Cerebellar cortex (tissue), 1 donor: ENCODE measurements around the gene KCND2.
"Not testable (repeated sequence)": the region's sequence is repeated elsewhere in the genome, so short reads cannot be mapped to it uniquely, and the experiment has no call there.

ENCODE experiments used
- DNase-seq: peaks from one replicate; pipeline ENCODE4 v3.0.0-alpha.2; 2015; ENCODE audit warnings: low spot score

Gene KCND2

DNA sequence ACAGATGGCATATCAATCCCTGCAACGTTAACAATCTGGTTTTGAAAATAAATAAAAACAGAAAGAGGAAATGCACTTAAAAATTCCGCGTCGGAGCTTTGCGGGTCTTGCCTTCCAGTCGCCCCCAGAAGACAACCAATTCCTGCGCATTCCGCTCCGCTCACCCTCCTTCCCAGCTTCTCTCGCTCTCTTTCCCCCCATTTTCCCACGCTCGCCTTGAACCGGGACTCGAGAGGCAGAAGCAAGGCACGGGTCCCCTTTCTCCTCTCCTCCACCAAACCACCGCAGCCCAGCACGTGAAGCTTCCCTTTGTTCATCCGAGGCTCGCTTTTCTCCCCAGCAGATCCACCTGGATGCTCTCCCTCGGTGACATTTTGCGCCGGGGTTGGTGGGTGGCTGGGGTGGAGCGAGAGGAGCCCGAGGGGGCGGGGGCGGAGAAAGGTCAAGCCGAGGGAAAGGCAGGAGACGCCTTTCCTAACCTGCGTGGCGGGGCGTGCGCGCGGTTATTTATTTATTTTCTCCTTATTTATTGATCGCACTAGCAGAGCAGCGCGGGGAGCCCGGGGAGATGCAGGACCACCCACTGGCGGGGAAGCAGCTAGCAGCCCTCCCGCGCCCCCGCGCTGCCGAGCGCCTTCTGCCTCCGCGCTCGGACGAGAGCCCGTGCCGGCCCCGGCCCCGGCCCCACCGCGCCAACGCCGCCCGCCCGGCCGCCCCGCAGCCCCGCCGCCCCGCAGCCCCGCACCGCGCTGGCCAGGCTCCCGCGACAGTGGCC lies at the start of gene KCND2:
Gene KCND2, plus strand, starts transcription at position 475 of the 775 bp plus-strand sequence.
- peak; percentile 57 for DNase-seq

DNA sequence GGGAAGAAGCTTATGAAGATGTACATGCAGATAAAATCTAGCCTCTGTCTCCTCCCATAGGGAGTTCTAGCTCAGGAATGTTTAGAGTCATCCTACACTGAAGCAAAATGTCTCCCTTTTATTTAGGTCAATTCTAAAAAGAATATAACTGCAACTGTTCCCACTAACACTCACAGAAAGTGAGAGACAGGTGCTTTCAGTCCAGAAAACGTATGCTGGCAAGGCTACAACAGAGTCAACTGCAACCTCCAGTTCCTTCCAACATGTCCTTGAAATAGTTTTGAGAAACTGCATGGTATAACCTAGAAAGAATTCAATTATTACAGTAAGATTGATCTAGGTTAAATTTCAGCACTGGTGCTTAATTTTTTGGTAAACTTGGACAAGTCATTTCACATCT lies 46.8 kb upstream of the KCND2 start:
- no peak for DNase-seq

DNA sequence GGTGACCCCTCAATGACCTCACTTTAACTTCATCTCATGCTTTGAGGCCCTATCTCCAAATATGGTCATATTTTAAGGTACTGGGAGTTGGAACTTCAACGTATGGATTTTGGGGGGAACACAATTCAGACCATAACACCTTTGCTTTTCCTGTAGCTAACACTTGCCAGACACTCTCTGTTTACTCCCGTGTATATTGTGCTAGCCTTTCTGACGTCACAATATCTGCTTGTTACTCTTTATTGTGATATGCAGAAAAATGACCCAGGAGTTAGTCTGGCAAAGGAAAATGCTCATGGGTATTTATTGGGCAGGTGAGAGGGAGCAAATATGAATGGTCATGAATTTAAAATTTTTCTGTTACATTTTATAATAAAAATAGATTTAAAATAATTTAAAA lies 45.7 kb upstream of the KCND2 start:
- DNase-seq, result no peak

DNA sequence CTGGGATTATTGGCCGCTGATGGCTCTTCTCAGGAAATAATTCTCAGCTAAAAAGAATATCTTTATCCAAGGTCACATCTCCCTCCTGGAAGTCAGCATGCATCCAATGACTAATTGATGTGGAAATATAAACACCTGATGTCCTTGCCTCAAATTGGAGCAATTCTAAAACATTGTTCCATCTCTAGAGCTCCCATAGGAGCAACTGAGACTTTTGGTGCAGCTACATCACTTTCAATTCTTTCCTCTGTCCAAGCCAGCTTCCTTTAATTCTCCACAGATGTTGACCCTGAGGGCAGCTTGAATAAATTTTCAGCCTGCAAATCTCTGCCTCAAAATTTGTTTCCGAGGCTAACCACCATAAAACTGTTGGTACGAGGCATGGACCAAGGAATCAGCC lies 43.9 kb upstream of the KCND2 start:
- DNase-seq, result no peak

DNA sequence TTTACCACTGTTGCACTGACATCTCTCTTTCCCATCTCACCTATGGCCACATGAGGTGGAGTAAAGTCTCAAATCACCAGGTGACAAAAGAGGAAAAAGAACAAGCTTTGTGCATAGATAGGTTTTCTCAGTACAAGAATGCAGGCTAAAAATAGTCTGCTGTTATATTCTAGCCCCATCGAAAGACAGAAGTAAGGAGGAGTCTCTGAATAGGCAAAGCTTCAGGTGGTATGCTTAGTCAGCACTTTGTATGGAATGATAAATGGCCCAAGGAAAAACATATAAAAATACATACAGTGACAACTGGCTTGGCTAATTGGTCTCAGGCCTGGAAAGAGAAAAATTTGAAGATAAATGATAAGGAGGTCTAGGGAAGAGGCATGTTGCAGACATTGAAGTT lies 39.6 kb upstream of the KCND2 start:
- DNase-seq, result no peak

DNA sequence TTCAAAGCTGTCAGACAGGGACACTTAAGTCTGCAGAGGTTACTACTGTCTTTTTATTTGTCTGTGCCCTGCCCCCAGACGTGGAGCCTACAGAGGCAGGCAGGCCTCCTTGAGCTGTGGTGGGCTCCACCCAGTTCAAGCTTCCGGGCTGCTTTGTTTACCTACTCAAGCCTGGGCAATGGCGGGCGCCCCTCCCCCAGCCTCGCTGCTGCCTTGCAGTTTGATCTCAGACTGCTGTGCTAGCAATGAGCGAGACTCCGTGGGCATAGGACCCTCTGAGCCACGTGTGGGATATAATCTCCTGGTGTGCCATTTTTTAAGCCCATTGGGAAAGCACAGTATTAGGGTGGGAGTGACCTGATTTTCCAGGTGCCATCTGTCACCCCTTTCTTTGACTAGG lies 32.6 kb upstream of the KCND2 start:
- not testable (repeated sequence) for DNase-seq

DNA sequence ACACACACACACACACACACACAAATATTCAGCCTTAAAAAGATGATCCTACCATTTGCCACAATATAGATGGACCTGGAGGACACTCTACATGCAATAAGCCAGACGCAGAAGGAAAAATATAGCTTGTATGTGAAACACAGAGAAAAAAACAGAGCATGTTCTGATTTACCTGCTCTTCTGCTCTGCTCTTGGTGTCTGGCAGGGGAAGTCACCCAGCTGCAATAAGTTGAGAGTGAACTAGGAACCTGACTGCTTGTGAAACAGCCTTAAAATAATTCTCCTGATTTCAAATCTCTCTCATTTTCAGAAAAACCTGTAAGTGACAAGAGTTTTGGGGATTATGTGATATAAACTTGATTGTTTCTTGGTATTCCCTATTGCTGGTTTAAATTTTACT lies 31.0 kb upstream of the KCND2 start:
- no peak for DNase-seq

DNA sequence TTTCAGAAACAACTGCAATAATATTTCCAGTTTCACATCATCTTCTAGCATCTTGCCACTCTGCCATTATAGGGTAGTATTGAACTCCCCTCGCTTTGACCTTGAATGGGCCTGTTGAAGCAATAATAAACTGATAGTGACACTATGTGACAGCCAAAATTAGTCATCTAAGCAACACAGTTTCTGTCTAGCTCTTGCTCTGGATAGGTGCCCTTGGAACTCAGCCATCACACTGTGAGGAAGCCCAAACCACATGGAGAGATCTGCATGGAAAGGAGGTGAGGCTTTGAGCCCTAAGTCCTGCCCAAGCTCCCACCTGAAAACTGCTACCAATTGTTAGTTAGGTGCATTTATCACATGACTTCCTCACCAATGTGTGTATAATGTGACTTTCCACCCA lies 18.1 kb upstream of the KCND2 start:
- peak; percentile 42 for DNase-seq

DNA sequence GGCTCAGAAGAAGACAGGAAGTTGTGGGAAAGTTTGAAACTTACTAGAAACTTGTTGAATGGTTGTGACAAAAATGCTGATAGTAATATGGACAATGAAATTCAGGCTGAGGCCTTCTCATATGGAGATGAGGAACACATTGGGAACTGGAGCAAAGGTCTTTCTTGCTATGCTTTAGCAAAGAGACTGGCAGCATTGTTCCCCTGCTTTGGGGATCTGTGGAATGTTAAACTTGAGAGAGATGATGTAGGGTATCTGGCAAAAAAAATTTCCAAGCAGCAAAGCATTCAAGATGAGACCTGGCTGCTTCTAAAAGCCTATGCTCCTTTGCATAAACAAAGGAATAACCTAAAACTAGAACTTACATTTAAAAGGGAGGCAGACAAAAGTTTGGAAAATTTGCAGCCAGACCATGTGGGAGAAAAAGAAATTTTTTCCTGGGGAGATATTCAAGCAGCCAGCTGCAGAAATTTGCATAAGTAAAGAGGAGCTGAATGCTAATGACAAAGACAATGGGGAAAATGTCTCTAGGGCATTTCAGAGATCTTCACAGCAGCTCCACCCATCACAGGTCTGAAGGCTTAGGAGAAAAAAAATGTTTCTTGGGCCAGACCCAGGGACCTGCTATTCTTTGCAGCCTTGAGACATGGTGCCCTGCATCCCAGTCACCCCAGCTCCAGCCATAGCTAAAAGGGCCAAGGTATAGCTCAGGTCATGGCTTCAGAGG lies 16.5 kb upstream of the KCND2 start:
- no peak for DNase-seq

DNA sequence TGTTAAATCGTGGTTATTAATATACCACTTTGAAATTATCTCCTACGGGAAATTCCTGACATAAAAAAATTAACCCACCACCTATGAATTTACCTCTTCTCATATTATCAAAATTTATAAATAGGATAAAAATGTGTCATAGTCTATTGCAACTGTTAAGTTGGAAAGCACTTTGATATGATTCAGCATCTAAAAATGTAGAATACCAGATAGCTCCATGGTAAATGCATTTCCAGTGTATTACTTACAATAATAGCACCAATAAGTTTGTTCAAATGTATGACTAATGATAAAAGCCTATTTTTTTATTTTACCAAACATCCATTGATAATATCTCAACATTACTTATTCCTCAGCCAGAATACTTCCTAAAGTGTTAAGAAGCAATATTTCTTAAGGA lies 13.6 kb upstream of the KCND2 start:
- DNase-seq, result peak; percentile 10

DNA sequence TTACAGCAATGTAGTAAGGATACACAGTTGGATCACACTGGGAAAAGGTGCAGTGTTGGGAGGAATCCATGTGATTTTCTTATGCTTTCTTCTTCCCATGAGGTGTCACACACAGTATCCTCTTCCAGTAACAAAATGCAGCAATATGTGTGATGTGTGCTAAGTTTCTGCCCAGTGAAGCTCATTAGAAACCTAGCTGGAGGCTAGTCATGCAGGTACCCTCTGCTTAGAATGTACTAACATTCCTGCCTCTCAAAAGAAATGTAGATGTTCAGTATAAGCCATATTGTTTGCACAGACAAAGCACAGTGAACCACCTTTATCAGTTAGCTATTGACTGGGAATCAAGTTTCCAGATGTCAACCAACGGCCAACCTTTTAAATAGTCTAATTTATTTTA lies 12.9 kb upstream of the KCND2 start:
- peak; percentile 5 for DNase-seq

DNA sequence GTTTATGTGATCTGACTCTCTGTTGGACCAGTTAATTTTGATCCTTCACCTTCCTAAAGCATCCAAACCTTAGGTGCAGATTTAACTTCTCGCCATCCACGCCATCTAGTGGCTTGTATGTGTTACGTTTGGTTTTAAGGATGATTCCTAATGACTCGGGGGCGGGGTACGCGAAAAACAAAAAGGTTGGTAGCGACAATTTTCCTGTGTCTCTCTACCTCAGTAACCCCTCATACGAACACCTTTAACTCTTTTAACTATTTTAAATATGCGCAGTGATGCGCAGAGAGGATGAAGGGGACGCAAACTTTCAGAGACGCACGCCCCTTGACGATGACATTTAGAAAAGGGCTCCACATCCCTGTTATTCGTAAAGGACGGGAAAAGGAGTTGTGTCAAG lies 714 bp upstream of the KCND2 start:
- peak; percentile 91 for DNase-seq

DNA sequence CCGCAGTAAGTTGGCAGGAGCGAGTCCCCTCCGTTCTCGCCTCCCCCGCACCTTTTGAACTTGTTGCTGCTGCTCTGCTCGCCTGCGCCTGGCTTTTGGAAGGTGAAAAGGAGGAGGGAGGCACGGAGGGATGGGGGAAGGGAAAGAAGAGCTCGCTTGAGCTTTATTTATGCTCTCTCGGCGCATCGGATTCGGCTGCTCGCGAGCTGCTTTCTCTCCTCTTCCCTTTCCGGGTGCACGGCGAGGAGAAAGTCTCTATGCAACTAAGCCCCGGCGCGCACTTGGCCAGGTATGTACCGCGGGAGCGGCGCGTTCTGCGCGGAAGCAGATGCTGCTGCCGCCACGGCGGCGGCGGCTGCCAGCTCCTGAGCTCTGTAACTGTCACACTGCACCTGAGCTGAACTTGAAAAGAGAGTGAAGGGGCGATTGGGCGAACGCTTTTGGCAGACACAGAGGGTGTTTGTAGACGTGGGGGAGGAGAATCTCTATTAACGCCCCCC lies 551 bp downstream of the KCND2 start:
- DNase-seq, result peak; percentile 78

DNA sequence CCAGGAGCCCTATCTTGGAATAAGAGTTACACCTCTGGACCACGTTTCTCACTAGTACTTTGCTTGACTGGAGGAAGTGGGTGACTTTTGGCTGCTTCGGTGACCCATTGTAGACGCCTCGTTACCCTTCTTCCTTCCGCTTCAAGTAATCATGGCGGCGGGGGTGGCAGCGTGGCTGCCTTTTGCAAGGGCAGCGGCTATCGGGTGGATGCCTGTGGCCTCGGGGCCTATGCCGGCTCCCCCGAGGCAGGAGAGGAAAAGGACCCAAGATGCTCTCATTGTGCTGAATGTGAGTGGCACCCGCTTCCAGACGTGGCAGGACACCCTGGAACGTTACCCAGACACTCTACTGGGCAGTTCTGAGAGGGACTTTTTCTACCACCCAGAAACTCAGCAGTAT lies 1.5 kb downstream of the KCND2 start:
- DNase-seq, result no peak

DNA sequence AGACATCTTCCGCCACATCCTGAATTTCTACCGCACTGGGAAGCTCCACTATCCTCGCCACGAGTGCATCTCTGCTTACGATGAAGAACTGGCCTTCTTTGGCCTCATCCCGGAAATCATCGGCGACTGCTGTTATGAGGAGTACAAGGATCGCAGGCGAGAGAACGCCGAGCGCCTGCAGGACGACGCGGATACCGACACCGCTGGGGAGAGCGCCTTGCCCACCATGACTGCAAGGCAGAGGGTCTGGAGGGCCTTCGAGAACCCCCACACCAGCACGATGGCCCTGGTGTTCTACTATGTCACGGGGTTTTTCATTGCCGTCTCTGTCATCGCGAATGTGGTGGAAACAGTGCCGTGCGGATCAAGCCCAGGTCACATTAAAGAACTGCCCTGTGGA lies 1.9 kb downstream of the KCND2 start:
- DNase-seq, result no peak

DNA sequence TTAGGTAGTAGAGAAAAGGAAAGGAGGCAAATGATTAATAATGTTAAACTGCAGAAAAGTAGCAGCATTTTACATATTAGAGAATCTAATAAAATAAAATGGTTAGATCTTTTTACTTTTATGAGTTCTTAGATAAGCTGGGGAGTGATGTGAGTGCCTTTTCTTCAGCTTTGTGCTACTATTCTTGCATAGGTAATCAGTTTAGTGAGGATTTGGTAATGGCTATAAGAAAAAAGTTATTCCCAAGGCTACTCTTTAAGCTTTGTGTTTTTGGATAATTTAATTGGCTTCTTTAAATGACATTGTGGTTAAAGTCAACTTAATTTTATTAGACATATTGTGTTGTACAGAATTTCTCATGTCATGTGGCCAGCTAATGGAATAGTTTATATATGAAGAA lies 3.7 kb downstream of the KCND2 start:
- DNase-seq, result peak; percentile 54

DNA sequence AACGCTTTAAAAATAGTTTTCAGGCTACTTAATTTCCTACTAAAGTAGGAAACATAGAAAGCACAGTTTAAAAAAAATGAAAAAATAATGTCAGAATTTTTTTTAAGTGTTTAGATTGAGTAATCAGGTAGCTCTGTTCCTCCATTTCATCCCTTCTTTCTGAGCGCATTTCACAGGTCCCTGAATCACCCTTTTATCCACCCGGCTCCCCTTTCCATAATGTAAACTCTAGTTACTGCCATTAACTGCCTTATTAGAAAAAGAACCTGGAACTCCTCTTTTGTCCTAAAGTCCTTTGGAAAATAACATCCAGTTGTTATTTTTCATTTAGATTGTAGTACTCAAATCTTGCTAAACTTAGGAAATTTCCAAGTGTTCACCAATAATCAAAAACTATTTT lies 5.8 kb downstream of the KCND2 start:
- DNase-seq, result peak; percentile 58

DNA sequence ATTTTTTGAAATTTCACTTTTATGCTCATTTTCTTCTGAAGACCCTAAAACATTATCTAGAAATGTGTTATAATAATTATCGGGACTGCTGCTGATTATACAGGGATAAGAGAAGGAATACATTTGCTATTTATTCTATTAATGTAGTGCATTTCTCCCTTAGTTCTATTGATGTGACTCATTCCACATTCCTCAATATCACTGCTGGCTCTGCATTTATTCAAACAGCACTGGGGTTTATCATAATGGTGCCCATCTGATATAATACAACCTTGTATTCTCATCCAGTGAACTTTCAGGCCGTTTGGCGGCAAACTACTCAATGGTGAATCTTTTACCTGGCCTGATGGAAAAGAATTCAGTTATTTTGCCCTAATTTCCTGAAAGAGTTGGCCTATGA lies 7.8 kb downstream of the KCND2 start:
- DNase-seq, result no peak

DNA sequence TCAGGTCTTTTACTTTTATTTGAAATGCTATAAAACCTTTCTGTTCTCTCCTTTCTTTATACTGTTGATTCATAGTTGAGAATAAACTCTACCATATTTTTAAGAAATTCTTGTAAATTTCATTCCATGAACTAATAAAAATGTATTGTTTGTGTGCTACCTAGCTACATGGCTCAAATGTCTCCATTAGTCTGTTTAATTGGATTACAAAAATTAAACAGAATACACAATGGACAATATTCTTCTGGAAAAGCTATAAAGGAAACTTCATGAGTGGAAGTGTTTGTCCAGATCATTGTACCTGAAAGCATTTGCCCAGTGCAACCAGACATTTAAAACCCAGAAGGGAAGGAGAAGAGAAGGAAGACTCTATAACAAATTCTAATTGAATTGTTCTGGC lies 20.1 kb downstream of the KCND2 start:
- DNase-seq, result no peak

DNA sequence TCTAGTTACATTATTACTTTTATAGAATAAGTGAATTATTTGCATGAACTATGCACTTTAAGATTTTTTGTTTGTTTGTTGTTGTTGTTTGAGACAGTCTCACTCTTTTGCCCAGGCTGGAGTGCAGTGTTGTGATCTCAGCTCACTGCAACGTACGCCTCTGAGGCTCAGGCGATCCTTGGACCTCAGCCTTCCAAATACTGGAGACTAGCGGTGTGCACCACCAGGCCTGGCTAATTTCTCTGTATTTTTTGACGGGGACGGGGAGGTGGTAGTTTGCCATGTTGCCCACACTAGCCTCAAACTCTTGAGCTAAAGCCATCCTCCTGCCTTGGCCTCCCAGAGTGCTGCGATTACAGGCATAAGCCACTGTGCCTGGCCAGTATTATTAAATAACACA lies 29.2 kb downstream of the KCND2 start:
- DNase-seq, result no peak

DNA sequence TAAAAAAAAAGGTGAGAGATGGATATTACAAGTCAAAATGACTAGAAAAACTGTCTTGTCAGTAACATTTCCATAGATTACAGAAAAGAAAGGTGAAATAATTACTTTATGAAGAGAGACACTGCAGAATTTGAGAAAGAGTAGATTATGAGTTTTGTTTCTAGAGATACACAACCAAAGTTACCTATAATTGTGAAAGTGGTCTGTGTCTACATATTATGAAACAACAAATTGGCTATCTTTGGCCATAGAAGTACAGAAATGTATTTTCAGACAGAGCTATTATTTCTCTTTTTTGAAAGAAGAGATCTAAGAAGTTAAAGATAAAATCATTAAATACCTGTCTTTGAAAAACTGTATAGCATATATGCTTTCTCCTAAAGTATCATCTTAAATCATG lies 30.1 kb downstream of the KCND2 start:
- no peak for DNase-seq

DNA sequence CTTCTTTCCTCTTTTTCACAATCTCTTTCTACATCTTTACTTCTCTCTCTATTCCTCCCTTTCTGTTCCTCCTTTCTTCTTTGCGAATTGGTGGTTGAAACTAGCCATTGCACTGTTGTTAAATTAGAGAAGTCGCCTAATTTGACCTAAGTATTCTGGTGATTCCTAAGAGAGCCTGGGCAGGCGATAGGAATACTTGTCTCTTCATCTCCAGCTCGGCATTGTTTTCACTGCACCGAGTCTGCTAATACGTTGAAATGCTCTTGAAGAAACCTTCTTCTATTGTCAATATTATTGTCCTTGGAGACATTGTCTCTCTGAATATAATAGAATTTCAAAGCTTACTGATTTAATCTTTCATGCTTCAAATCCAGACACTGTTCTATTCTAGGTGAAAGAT lies 31.7 kb downstream of the KCND2 start:
- peak; percentile 56 for DNase-seq

DNA sequence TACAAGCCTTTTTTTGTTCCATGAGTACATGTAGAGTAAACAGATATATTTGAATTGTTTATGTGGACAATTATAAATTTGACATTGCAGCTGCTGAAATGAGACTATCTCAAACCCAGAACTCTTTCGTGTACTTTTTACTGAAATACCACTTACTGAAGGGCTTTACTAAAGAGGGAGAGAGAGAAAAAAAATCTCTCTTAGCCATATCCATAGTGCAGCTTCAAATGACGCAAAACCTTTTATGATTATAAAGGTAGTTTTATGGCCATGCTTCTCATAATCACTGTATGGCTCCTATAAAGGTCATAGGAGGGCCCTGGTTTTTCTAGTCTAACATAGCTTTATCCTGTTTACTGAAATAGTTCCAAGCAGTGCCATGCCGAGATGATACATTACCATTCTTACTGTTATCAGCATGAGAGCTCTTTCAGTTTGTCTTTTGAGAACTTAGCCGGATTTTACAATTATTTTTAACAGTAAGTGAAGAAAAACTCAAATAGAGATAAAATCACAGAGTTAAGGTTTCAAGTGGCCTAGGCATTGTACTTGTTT lies 35.1 kb downstream of the KCND2 start:
- DNase-seq, result peak; percentile 49
